ENCODE data around the gene PPP1R7. TPM values are rescaled to one million over a fixed set of nuclear protein-coding genes. Genes with fewer than 3 reads are reported as not detected.

PPP1R7 gene
- total RNA-seq, 1 experiment from 2014 or later, result 45.4 TPM

- BruUV-seq (replicated peaks), result no TSS peak
- ChIA-PET POLR2A (no interaction called here), RAD21 (ENCODE audit: low non-redundant PET in 1 of 2, low total read pairs in 2 of 2, uncharacterized antibody in 2 of 2, unreplicated experiment in 2 of 2) (no interaction called here), CTCF (no interaction called here)
- H3K9me3 ChIP-seq (ENCODE audit: control insufficient read depth in 1 of 2, insufficient read depth in 1 of 2, low read depth in 1 of 2, low read length in 2 of 2), result no peaks in the 10 kb centered on the region
- DNase-seq (ENCODE audit: low read depth, low spot score) (no peak), ATAC-seq (no peak)
- H3K27ac ChIP-seq (ENCODE audit: low read depth, low read length), result no peak overlapping the region
- H3K79me2 ChIP-seq (ENCODE audit: insufficient read depth, low read length), result no peaks in the 10 kb centered on the region
- intact Hi-C loops (cut with micrococcal nuclease), result no loop called here
- H3K4me3 ChIP-seq (replicated peaks in 1 of 2; ENCODE audit: low read depth in 1 of 2, low read length in 2 of 2), result no peak overlapping the region
- peaks cover 0 to 2% of the 10 kb centered on the region in 2 experiments; a peak in 1 of 4 replicates for H3K36me3 ChIP-seq (ENCODE audit: control insufficient read depth in 1 of 2, insufficient read depth in 2 of 2, low read length in 2 of 2)
- H2AFZ ChIP-seq (ENCODE audit: low read depth, low read length, poor library complexity, severe bottlenecking), result no peak overlapping the region
- H3K4me1 ChIP-seq (ENCODE audit: control insufficient read depth in 1 of 2, insufficient read depth in 2 of 2, low read length in 2 of 2), result peaks cover 0 to 6% of the 10 kb centered on the region in 2 experiments; a peak in 1 of 4 replicates
- H3K27me3 ChIP-seq (ENCODE audit: insufficient read depth, low read length), result no peaks in the 10 kb centered on the region
- H3K9ac ChIP-seq (ENCODE audit: low read length), result no peak overlapping the region
- TF ChIP-seq YY1 (IDR thresholded peaks at IDR 0.05; ENCODE audit: extremely low read depth, insufficient replicate concordance, low read depth, low read length) (no peak), MAX (IDR thresholded peaks at IDR 0.05) (no peak), ATF3 (IDR thresholded peaks at IDR 0.05) (no peak), JUND (IDR thresholded peaks at IDR 0.05) (no peak), EGR1 (IDR thresholded peaks at IDR 0.05; ENCODE audit: low read depth) (no peak), EZH2 (IDR thresholded peaks at IDR 0.05) (no peak), RAD21 (IDR thresholded peaks at IDR 0.05; ENCODE audit: low read depth) (no peak)
- no peaks in the 10 kb centered on the region for H4K20me1 ChIP-seq (ENCODE audit: insufficient read depth)
- no peaks in the 10 kb centered on the region for H3K9me2 ChIP-seq (ENCODE audit: insufficient read depth)
- H3K4me2 ChIP-seq (ENCODE audit: low read length), result no peak overlapping the region
These were observed 29.3 kb upstream of the PPP1R7 start for GRCh38 chr2:241121008-241121407.

- peaks cover 0 to 2% of the 10 kb centered on the region in 2 experiments; a peak in 1 of 4 replicates for H3K36me3 ChIP-seq (ENCODE audit: control insufficient read depth in 1 of 2, insufficient read depth in 2 of 2, low read length in 2 of 2)
- no peak overlapping the region for H3K4me3 ChIP-seq (replicated peaks in 1 of 2; ENCODE audit: low read depth in 1 of 2, low read length in 2 of 2)
- no peaks in the 10 kb centered on the region for H3K9me3 ChIP-seq (ENCODE audit: control insufficient read depth in 1 of 2, insufficient read depth in 1 of 2, low read depth in 1 of 2, low read length in 2 of 2)
- H3K79me2 ChIP-seq (ENCODE audit: insufficient read depth, low read length), result no peaks in the 10 kb centered on the region
- no TSS peak for BruUV-seq (replicated peaks)
- no peak overlapping the region for H2AFZ ChIP-seq (ENCODE audit: low read depth, low read length, poor library complexity, severe bottlenecking)
- no peak overlapping the region for H3K27ac ChIP-seq (ENCODE audit: low read depth, low read length)
- ChIA-PET RAD21 (ENCODE audit: low non-redundant PET in 1 of 2, low total read pairs in 2 of 2, uncharacterized antibody in 2 of 2, unreplicated experiment in 2 of 2) (no interaction called here), POLR2A (no interaction called here), CTCF (no interaction called here)
- no peaks in the 10 kb centered on the region for H3K27me3 ChIP-seq (ENCODE audit: insufficient read depth, low read length)
- ATAC-seq (no peak), DNase-seq (ENCODE audit: low read depth, low spot score) (no peak)
- intact Hi-C loops (cut with micrococcal nuclease), result no loop called here
- H3K9ac ChIP-seq (ENCODE audit: low read length), result no peak overlapping the region
- H3K4me2 ChIP-seq (ENCODE audit: low read length), result no peak overlapping the region
- no peaks in the 10 kb centered on the region for H4K20me1 ChIP-seq (ENCODE audit: insufficient read depth)
- peaks cover 0 to 6% of the 10 kb centered on the region in 2 experiments; a peak in 1 of 4 replicates for H3K4me1 ChIP-seq (ENCODE audit: control insufficient read depth in 1 of 2, insufficient read depth in 2 of 2, low read length in 2 of 2)
- TF ChIP-seq CTCF (IDR thresholded peaks at IDR 0.05 in 2 of 3, conservative IDR thresholded peaks at IDR 0.05 in 1 of 3; ENCODE audit: borderline replicate concordance in 1 of 3, insufficient read depth in 1 of 3, low read depth in 2 of 3, low read length in 2 of 3) (no peak), ELF1 (IDR thresholded peaks at IDR 0.05; ENCODE audit: borderline replicate concordance, low read depth) (no peak)
- no peaks in the 10 kb centered on the region for H3K9me2 ChIP-seq (ENCODE audit: insufficient read depth)
These were observed 27.8 kb upstream of the PPP1R7 start for GRCh38 chr2:241122376-241123002.

All from HCT116 (cell line).